ENCODE data around the gene WWC1.

- TF ChIP-seq GATA2 (IDR thresholded peaks at IDR 0.05; ENCODE audit: low read depth, low read length) (no peak), GATA3 (IDR thresholded peaks at IDR 0.05; ENCODE audit: low read depth, low read length) (no peak)
Observed at GRCh38 chr5:168443950-168444700, 152.7 kb downstream of the WWC1 start.

Data from SH-SY5Y (cell line).